Keratinocyte (primary cell): Measurements from ENCODE around the gene MIA3. TPM values are rescaled to one million over a fixed set of nuclear protein-coding genes. Genes with fewer than 3 reads are reported as not detected.

Experiments
- DNase-seq: peaks from one replicate; pipeline ENCODE4 v3.0.0-alpha.2; 2011; ENCODE audit warnings: low read depth, missing footprints, low spot score
- FAIRE-seq: peaks from 2 replicates; lab custom pipeline; 2011; peaks lifted over from hg19 to GRCh38; lab: Jason Lieb, UNC
- H2AFZ ChIP-seq: 2 replicates; pipeline ENCODE4 v1.6.0; 2012; ENCODE audit warnings: low read length, control low read depth, inconsistent platforms; ENCODE audit not compliant: control insufficient read depth
- H3K27ac ChIP-seq: 2 replicates; pipeline ENCODE4 v1.5.1; 2011; ENCODE audit warnings: low read length; ENCODE audit not compliant: control insufficient read depth, insufficient read depth
- H3K27me3 ChIP-seq: 3 replicates; pipeline ENCODE4 v1.6.0; 2011; ENCODE audit warnings: low read length; ENCODE audit not compliant: control insufficient read depth, insufficient read depth; ENCODE audit errors: extremely low read depth
- H3K36me3 ChIP-seq, 2 experiments: 2 replicates in 1 of 2; 3 replicates in 1 of 2; pipeline ENCODE4 v1.5.1; 2011; ENCODE audit warnings: low read length in 2 of 2, mild to moderate bottlenecking in 1 of 2; ENCODE audit not compliant: control insufficient read depth in 2 of 2, insufficient read depth in 2 of 2; ENCODE audit errors: extremely low read depth in 1 of 2
- H3K4me1 ChIP-seq: 3 replicates; pipeline ENCODE4 v1.5.1; 2011; ENCODE audit warnings: low read length; ENCODE audit not compliant: control insufficient read depth, insufficient read depth; ENCODE audit errors: extremely low read depth
- H3K4me2 ChIP-seq: 3 replicates; pipeline ENCODE4 v1.6.0; 2011; ENCODE audit warnings: low read depth, low read length; ENCODE audit not compliant: control insufficient read depth, insufficient read depth; ENCODE audit errors: extremely low read depth
- H3K4me3 ChIP-seq, 3 experiments: fragments of 200-600 bp in 1 of 3; sonication (generic) in 1 of 3; 2 replicates in 2 of 3; 3 replicates in 1 of 3; pipeline ENCODE4 v1.5.1; 2011 to 2016; ENCODE audit warnings: low read length in 3 of 3, mild to moderate bottlenecking in 3 of 3, control low read depth in 2 of 3, inconsistent platforms in 1 of 3, low read depth in 1 of 3, mixed read lengths in 1 of 3, mixed run types in 1 of 3, moderate library complexity in 1 of 3; ENCODE audit not compliant: control insufficient read depth in 2 of 3, insufficient read depth in 2 of 3; ENCODE audit errors: extremely low read depth in 1 of 3
- H3K79me2 ChIP-seq: 2 replicates; pipeline ENCODE4 v1.6.0; 2012; ENCODE audit warnings: low read length; ENCODE audit not compliant: control insufficient read depth, insufficient read depth
- H3K9ac ChIP-seq: 3 replicates; pipeline ENCODE4 v1.6.0; 2011; ENCODE audit warnings: low read length; ENCODE audit not compliant: control insufficient read depth, insufficient read depth; ENCODE audit errors: extremely low read depth
- H3K9me1 ChIP-seq: 3 replicates; pipeline ENCODE4 v1.6.0; 2011; ENCODE audit warnings: low read length; ENCODE audit not compliant: control insufficient read depth, insufficient read depth; ENCODE audit errors: extremely low read depth
- H3K9me3 ChIP-seq: 2 replicates; pipeline ENCODE4 v1.5.1; 2012; ENCODE audit warnings: low read depth, low read length; ENCODE audit not compliant: control insufficient read depth
- H4K20me1 ChIP-seq: 3 replicates; pipeline ENCODE4 v1.6.0; 2011; ENCODE audit warnings: low read length; ENCODE audit not compliant: control insufficient read depth, insufficient read depth; ENCODE audit errors: extremely low read depth
- CTCF ChIP-seq, 3 experiments: IDR thresholded peaks in 1 of 3; conservative IDR thresholded peaks in 1 of 3; optimal IDR thresholded peaks in 1 of 3; 2 replicates in 2 of 3; 3 replicates in 1 of 3; pipeline versions ENCODE3 to v1.5.1; 2011; ENCODE audit warnings: low read length in 3 of 3, mild to moderate bottlenecking in 3 of 3, moderate library complexity in 2 of 3, control low read depth in 1 of 3, inconsistent platforms in 1 of 3; ENCODE audit not compliant: insufficient read depth in 2 of 3; ENCODE audit errors: extremely low read depth in 1 of 3
- EZH2 ChIP-seq: IDR thresholded peaks from one replicate; pipeline ENCODE4 v1.6.1; 2012; ENCODE audit warnings: inconsistent platforms, mild to moderate bottlenecking, low read length, moderate library complexity
- dilution Hi-C: fragments of 300-500 bp; cut with MboI; formaldehyde crosslinking; loops from one replicate; pipeline ENCODE4 v1.7.0; 2020; ENCODE audit warnings: low sequenced_read_pairs; ENCODE audit not compliant: extremely low pct_ligation_motif_present
- polyA plus RNA-seq, 5 experiments: library from polyadenylated mRNA; depleted of rRNA in 3 of 5; stranded (reverse) in 3 of 5; stranded (forward) in 1 of 5; unstranded in 1 of 5; fragments of >200 nt; gene quantifications; 1 replicate in 1 of 5; 2 replicates in 3 of 5; 3 replicates in 1 of 5; pipeline versions ENCODE4 v1.2.1 to v1.2.3, GENCODE V29; 2011 to 2012; ENCODE audit warnings: missing spikeins in 2 of 5, low read depth in 1 of 5, low replicate concordance in 1 of 5

The MIA3 gene
- polyA plus RNA-seq, 1 donor (not counting 4 experiments of a cell fraction or from before 2014, with no cell fraction given), result 29.4 TPM

- Histone ChIP-seq H3K9ac (no peak overlapping the region), H3K9me1 (no peaks in the 10 kb centered on the region), H4K20me1 (no peaks in the 10 kb centered on the region), H3K27ac (no peak overlapping the region), H3K4me1 (no peaks in the 10 kb centered on the region), H3K4me2 (no peak overlapping the region), H3K79me2 (peaks cover 12% of the 10 kb centered on the region), H3K36me3 (peaks cover 3 to 4% of the 10 kb centered on the region in 2 experiments), H3K4me3 (no peak overlapping the region), H3K9me3 (no peaks in the 10 kb centered on the region), H3K27me3 (no peaks in the 10 kb centered on the region), H2AFZ (no peak overlapping the region)
- TF ChIP-seq CTCF (optimal IDR thresholded peaks at IDR 0.05 in 1 of 3, IDR thresholded peaks at IDR 0.05 in 1 of 3, conservative IDR thresholded peaks at IDR 0.05 in 1 of 3; ENCODE audit: extremely low read depth in 1 of 3, insufficient read depth in 2 of 3, low read length in 3 of 3) (no peak), EZH2 (no peak)
- dilution Hi-C loops, result no loop called here
- DNase-seq, result no peak
- FAIRE-seq, result no peak
These were observed 78.8 kb downstream of the MIA3 start for GRCh38 chr1:222696741-222697140.

- no peaks in the 10 kb centered on the region for H3K4me1 ChIP-seq
- H3K36me3 ChIP-seq, result peaks cover 2 to 4% of the 10 kb centered on the region in 2 experiments
- H3K9me1 ChIP-seq, result no peaks in the 10 kb centered on the region
- dilution Hi-C loops, result no loop called here
- no peak overlapping the region for H3K9ac ChIP-seq
- TF ChIP-seq CTCF (optimal IDR thresholded peaks at IDR 0.05 in 1 of 3, IDR thresholded peaks at IDR 0.05 in 1 of 3, conservative IDR thresholded peaks at IDR 0.05 in 1 of 3; ENCODE audit: extremely low read depth in 1 of 3, insufficient read depth in 2 of 3, low read length in 3 of 3), result no peak
- no peak for TF ChIP-seq EZH2
- H4K20me1 ChIP-seq, result no peaks in the 10 kb centered on the region
- FAIRE-seq (no peak), DNase-seq (no peak)
- H3K27me3 ChIP-seq, result no peaks in the 10 kb centered on the region
- H3K4me2 ChIP-seq, result no peak overlapping the region
- H3K4me3 ChIP-seq, result no peak overlapping the region
- H3K27ac ChIP-seq, result peak overlapping the region; percentile 4
- peaks cover 12% of the 10 kb centered on the region for H3K79me2 ChIP-seq
- H2AFZ ChIP-seq, result no peak overlapping the region
- no peaks in the 10 kb centered on the region for H3K9me3 ChIP-seq
These were observed 79.3 kb downstream of the MIA3 start for GRCh38 chr1:222697203-222697602.
